Erythroblast (primary cell): ENCODE data around the gene TM4SF20.

Experiments
- GATA1 ChIP-seq: IDR thresholded peaks from 2 replicates; pipeline ENCODE4 v1.6.1; 2011; ENCODE audit warnings: low read depth, mild to moderate bottlenecking, control low read depth, low read length, moderate library complexity
- POLR2A ChIP-seq: IDR thresholded peaks from 2 replicates; pipeline ENCODE4 v1.6.1; 2011; ENCODE audit warnings: mild to moderate bottlenecking, low read length

- no peak for TF ChIP-seq POLR2A
- TF ChIP-seq GATA1: no peak
These were observed 27.5 kb downstream of the TM4SF20 start for GRCh38 chr2:227351639-227352038.
